ENCODE results near the gene SCGN. TPM values are rescaled to one million over a fixed set of nuclear protein-coding genes. Genes with fewer than 3 reads are reported as not detected.

Gene SCGN, protein sequence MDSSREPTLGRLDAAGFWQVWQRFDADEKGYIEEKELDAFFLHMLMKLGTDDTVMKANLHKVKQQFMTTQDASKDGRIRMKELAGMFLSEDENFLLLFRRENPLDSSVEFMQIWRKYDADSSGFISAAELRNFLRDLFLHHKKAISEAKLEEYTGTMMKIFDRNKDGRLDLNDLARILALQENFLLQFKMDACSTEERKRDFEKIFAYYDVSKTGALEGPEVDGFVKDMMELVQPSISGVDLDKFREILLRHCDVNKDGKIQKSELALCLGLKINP
- total RNA-seq: 0.35 TPM

DNA sequence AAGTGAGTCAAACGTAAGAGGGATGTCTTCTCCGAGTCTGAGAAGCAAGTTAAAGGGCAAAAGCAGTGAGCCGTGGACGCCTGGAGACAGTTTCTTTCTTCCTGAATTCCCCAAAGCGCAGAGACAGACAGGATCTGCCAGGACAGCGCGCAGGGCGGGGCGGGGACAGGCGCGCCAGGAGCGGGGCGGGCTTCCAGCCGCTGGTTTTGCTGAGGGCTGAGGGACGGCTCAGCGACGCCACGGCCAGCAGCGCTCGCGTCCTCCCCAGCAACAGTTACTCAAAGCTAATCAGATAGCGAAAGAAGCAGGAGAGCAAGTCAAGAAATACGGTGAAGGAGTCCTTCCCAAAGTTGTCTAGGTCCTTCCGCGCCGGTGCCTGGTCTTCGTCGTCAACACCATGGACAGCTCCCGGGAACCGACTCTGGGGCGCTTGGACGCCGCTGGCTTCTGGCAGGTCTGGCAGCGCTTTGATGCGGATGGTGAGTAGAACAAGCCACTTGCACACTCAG, at the start of gene SCGN:
SCGN (plus strand) TSS at position 209 of the 509 bp plus-strand sequence; CDS start at position 398, 189 bp downstream.

Other genes starting within 250 kb of the SCGN start
- 0.23 TPM for gene SLC17A4, start 102.5 kb downstream of the SCGN start, total RNA-seq
- gene SLC17A1, start 179.8 kb downstream of the SCGN start, total RNA-seq: 14.0 TPM
- gene SLC17A3, start 222.0 kb downstream of the SCGN start, total RNA-seq: 0.12 TPM

Measured in metanephros (tissue), 1 donor.